Measurements from ENCODE around the gene ACTR3C. TPM values are rescaled to one million over a fixed set of nuclear protein-coding genes. Genes with fewer than 3 reads are reported as not detected.

ACTR3C gene
- 0.09 TPM in 1 of 2 replicates, not detected in the other for total RNA-seq

GRCh38 chr7:150322833-150323681 is at the start of gene ACTR3C, which contains the start of gene LRRC61:
Gene ACTR3C, minus strand, starts transcription at chr7:150323545. Its CDS starts 28,249 bp downstream, at chr7:150295296.
Gene LRRC61, plus strand, starts transcription at chr7:150323355. Its CDS starts 13,507 bp downstream, at chr7:150336862.

GRCh38 chr7:150368096-150368883 is 44.9 kb upstream of the ACTR3C start, which contains the start of gene REPIN1:
Gene REPIN1, plus strand, starts transcription at chr7:150368822. Its CDS starts 890 bp downstream, at chr7:150369712.

GRCh38 chr7:150341263-150342120 is 18.1 kb upstream of the ACTR3C start, which contains the start of gene RARRES2:
Gene RARRES2, minus strand, starts transcription at chr7:150341629. Its CDS starts 1,020 bp downstream, at chr7:150340609.

Other genes starting within 250 kb of the ACTR3C start
- 2.0 TPM in 1 of 2 replicates, not detected in the other for gene LRRC61, start 190 bp downstream of the ACTR3C start, total RNA-seq
- 90.6 and 142 TPM in 2 replicates for gene RARRES2, start 18.1 kb upstream of the ACTR3C start, total RNA-seq
- 54.8 and 57.9 TPM in 2 replicates for gene REPIN1, start 45.3 kb upstream of the ACTR3C start, total RNA-seq
- 6.4 and 8.2 TPM in 2 replicates for gene ZNF775, start 55.8 kb upstream of the ACTR3C start, total RNA-seq
- gene GIMAP8, start 127.1 kb upstream of the ACTR3C start, total RNA-seq: not detected in 2 replicates
- not detected in 2 replicates for gene GIMAP7, start 191.3 kb upstream of the ACTR3C start, total RNA-seq
- not detected in 2 replicates for gene GIMAP4, start 243.8 kb upstream of the ACTR3C start, total RNA-seq